ENCODE measurements around the gene CLCN5. TPM values are rescaled to one million over a fixed set of nuclear protein-coding genes. Genes with fewer than 3 reads are reported as not detected.

The CLCN5 gene
- total and polyA plus RNA-seq, 12 donors, result 0.83 to 3.6 (median 1.6) TPM

DNA sequence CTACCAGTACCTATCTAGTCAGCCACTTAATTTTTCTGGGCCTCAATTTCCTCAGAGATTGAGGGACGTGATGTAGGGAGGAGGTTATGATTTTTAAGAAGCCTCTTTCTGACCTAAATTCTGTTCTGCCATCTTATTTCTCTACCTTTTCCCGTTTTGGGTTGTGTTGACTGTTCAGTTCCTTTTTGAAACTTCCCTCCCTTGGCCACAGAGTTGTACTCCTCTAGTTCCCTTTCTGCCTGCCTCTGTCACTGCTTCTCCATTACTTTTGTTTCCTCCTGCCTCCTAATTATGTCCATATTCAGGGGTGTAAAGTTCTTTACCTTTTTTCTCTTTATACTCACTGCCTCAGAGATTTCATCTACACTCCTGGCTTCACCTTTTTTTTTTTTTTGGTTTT, 25.4 kb downstream of the CLCN5 start:
- DNase-seq (no peak), ATAC-seq (no peak)
- TF ChIP-seq CTCF (IDR thresholded peaks at IDR 0.05), result no peak
- Histone ChIP-seq H3K27ac (no peak overlapping the region), H3K27me3 (no peaks in the 10 kb centered on the region), H3K4me3 (no peak overlapping the region), H3K36me3 (no peaks in the 10 kb centered on the region), H3K4me1 (peaks cover 0 to 4% (median 0%) of the 10 kb centered on the region in 9 donors), H3K9me3 (peaks cover 0 to 5% (median 0%) of the 10 kb centered on the region in 11 donors)
- intact Hi-C loops (cut with DNase I), result no loop called here
- 82 to 84% methylated on average over 2 of the region's 2 CpGs for WGBS, 2 donors

GRCh38 chrX:49949961-49950360, 27.6 kb downstream of the CLCN5 start:
- no peak for DNase-seq
- no peaks in the 10 kb centered on the region for H3K27me3 ChIP-seq
- H3K4me3 ChIP-seq, result no peak overlapping the region
- no peaks in the 10 kb centered on the region for H3K9me3 ChIP-seq
- ATAC-seq, result no peak
- H3K36me3 ChIP-seq, result no peaks in the 10 kb centered on the region
- 81% methylated on average over 1 of the region's 1 CpG for WGBS, 2 donors
- H3K27ac ChIP-seq, result no peak overlapping the region
- peaks cover 0 to 4% (median 0%) of the 10 kb centered on the region in 9 donors for H3K4me1 ChIP-seq
- intact Hi-C loops (cut with DNase I), result no loop called here
- TF ChIP-seq CTCF (IDR thresholded peaks at IDR 0.05), result no peak

- 47 to 62% methylated on average over 1 of the region's 1 CpG for WGBS, 2 donors
- peak in 1 of 8 donors; percentile 31 for ATAC-seq
- H3K36me3 ChIP-seq, result no peaks in the 10 kb centered on the region
Measured at GRCh38 chrX:49951524-49952193, 29.3 kb downstream of the CLCN5 start.

GRCh38 chrX:49956313-49956712, 33.9 kb downstream of the CLCN5 start:
- no peak overlapping the region for H3K4me3 ChIP-seq
- no peak for ATAC-seq
- no peak overlapping the region for H3K27ac ChIP-seq

More at GRCh38 chrX:49951524-49952193, 29.3 kb downstream of the CLCN5 start:
- no peaks in the 10 kb centered on the region for H3K9me3 ChIP-seq
- intact Hi-C loops (cut with DNase I), result no loop called here
- TF ChIP-seq CTCF (IDR thresholded peaks at IDR 0.05), result no peak
- H3K27ac ChIP-seq, result no peak overlapping the region
- peaks cover 0 to 4% (median 0%) of the 10 kb centered on the region in 9 donors for H3K4me1 ChIP-seq
- DNase-seq, result no peak
- no peak overlapping the region for H3K4me3 ChIP-seq
- H3K27me3 ChIP-seq, result no peaks in the 10 kb centered on the region

More at GRCh38 chrX:49956313-49956712, 33.9 kb downstream of the CLCN5 start:
- Histone ChIP-seq H3K9me3 (no peaks in the 10 kb centered on the region), H3K27me3 (peaks cover 0 to 16% (median 0%) of the 10 kb centered on the region in 7 donors), H3K36me3 (no peaks in the 10 kb centered on the region), H3K4me1 (no peaks in the 10 kb centered on the region)
- 79 to 85% methylated on average over 2 of the region's 2 CpGs for WGBS, 2 donors
- intact Hi-C loops (cut with DNase I), result no loop called here
- TF ChIP-seq CTCF (IDR thresholded peaks at IDR 0.05), result no peak
- no peak for DNase-seq
